ENCODE results near the gene FBXL13. TPM values are rescaled to one million over a fixed set of nuclear protein-coding genes. Genes with fewer than 3 reads are reported as not detected.

The FBXL13 gene
- total RNA-seq, 1 donor from 2014 or later = 4.0 TPM

DNA sequence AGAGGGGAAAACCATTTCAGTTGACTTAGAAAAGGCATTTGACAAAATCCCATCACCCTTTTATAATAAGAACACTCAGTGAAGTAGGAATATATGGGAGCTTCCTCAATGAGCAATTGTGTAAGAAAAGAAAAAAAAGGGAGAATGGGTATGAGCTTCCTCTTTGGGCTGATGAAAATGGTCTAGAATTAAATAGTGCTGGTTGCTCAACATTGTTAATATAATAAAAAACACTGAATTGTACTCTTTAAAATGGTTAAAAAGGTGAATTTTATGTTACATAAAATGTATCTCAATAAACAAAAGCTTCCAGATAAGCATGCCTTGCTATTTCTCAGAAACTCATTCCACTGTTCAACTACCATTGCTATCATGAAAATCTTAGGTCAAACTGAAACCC is 121.2 kb downstream of the FBXL13 start:
- TF ChIP-seq, protein P1, sequence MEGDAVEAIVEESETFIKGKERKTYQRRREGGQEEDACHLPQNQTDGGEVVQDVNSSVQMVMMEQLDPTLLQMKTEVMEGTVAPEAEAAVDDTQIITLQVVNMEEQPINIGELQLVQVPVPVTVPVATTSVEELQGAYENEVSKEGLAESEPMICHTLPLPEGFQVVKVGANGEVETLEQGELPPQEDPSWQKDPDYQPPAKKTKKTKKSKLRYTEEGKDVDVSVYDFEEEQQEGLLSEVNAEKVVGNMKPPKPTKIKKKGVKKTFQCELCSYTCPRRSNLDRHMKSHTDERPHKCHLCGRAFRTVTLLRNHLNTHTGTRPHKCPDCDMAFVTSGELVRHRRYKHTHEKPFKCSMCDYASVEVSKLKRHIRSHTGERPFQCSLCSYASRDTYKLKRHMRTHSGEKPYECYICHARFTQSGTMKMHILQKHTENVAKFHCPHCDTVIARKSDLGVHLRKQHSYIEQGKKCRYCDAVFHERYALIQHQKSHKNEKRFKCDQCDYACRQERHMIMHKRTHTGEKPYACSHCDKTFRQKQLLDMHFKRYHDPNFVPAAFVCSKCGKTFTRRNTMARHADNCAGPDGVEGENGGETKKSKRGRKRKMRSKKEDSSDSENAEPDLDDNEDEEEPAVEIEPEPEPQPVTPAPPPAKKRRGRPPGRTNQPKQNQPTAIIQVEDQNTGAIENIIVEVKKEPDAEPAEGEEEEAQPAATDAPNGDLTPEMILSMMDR (conservative IDR thresholded peaks at IDR 0.05) = no peak
- H3K27ac Mint-ChIP-seq = no peak overlapping the region
- peaks cover 7% of the 10 kb centered on the region for H3K9me3 Mint-ChIP-seq
- H3K4me3 Mint-ChIP-seq = no peak overlapping the region
- H3K4me1 Mint-ChIP-seq (ENCODE audit: unreplicated experiment) = no peaks in the 10 kb centered on the region
- no peak for DNase-seq (ENCODE audit: extremely low spot score, unreplicated experiment)
- H3K27me3 Mint-ChIP-seq = no peaks in the 10 kb centered on the region
- peaks cover 9% of the 10 kb centered on the region for H3K36me3 Mint-ChIP-seq

GRCh38 chr7:102951839-102952238 is 122.8 kb downstream of the FBXL13 start:
- TF ChIP-seq, protein P1 (conservative IDR thresholded peaks at IDR 0.05) = no peak
- Mint-ChIP-seq H3K36me3 (peaks cover 9% of the 10 kb centered on the region), H3K27ac (no peak overlapping the region), H3K4me1 (ENCODE audit: unreplicated experiment) (no peaks in the 10 kb centered on the region), H3K4me3 (no peak overlapping the region), H3K27me3 (no peaks in the 10 kb centered on the region), H3K9me3 (peaks cover 7% of the 10 kb centered on the region)
- no peak for DNase-seq (ENCODE audit: extremely low spot score, unreplicated experiment)

DNA sequence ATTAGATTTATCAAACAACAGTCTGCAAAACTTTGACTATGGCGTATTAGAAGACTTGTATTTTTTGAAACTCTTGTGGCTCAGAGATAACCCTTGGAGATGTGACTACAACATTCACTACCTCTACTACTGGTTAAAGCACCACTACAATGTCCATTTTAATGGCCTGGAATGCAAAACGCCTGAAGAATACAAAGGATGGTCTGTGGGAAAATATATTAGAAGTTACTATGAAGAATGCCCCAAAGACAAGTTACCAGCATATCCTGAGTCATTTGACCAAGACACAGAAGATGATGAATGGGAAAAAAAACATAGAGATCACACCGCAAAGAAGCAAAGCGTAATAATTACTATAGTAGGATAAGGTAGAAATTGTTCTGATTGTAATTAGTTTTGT is 130.4 kb downstream of the FBXL13 start:
- TF ChIP-seq, protein P1 (conservative IDR thresholded peaks at IDR 0.05) = no peak
- Mint-ChIP-seq H3K27ac (no peak overlapping the region), H3K9me3 (no peaks in the 10 kb centered on the region), H3K36me3 (peaks cover 14% of the 10 kb centered on the region), H3K4me1 (ENCODE audit: unreplicated experiment) (peaks cover 14% of the 10 kb centered on the region), H3K27me3 (no peaks in the 10 kb centered on the region), H3K4me3 (no peak overlapping the region)
- DNase-seq (ENCODE audit: extremely low spot score, unreplicated experiment) = no peak

- no peak for DNase-seq (ENCODE audit: extremely low spot score, unreplicated experiment)
- Mint-ChIP-seq H3K4me3 (no peak overlapping the region), H3K27ac (no peak overlapping the region)
Measured at GRCh38 chr7:102943423-102944169, 131.0 kb downstream of the FBXL13 start.

GRCh38 chr7:102942868-102943267 is 131.7 kb downstream of the FBXL13 start:
- TF ChIP-seq, protein P1 (conservative IDR thresholded peaks at IDR 0.05) = no peak
- Mint-ChIP-seq H3K27ac (no peak overlapping the region), H3K36me3 (peaks cover 14% of the 10 kb centered on the region), H3K4me3 (no peak overlapping the region), H3K27me3 (no peaks in the 10 kb centered on the region), H3K9me3 (no peaks in the 10 kb centered on the region), H3K4me1 (ENCODE audit: unreplicated experiment) (peaks cover 14% of the 10 kb centered on the region)
- no peak for DNase-seq (ENCODE audit: extremely low spot score, unreplicated experiment)

More at GRCh38 chr7:102943423-102944169, 131.0 kb downstream of the FBXL13 start:
- Mint-ChIP-seq H3K36me3 (peaks cover 14% of the 10 kb centered on the region), H3K9me3 (no peaks in the 10 kb centered on the region), H3K27me3 (no peaks in the 10 kb centered on the region), H3K4me1 (ENCODE audit: unreplicated experiment) (peaks cover 14% of the 10 kb centered on the region)
- TF ChIP-seq, protein P1 (conservative IDR thresholded peaks at IDR 0.05) = no peak

All from type B pancreatic cell (in vitro differentiated cells).